ENCODE results near the gene DNHD1.

DNA sequence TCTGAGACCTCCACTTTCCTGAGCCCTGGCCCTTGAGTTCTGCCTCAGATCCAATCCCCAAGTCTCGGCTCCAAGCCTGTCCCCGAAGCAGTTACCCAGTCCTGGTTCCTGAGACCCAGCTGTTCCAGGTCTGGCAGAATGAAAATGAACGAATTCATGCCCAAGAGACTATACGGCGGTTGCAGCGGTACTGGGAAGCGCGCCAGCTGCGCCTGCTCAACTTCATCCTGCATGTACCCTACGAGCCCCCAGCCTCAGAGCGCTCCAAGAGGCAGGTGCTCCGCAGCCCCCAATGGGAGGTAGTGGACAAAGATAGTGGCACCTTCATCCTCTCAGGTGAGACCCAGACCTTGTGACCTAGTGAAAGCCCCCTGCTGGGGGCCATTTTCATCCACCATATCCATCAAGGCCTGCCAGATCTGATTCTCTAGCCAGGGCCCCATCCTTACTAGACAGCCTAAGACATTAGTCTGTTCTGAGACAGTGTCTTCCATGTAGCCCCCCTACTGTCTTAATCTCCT lies 42.7 kb downstream of the DNHD1 start:
- TF ChIP-seq POLR2A (IDR thresholded peaks at IDR 0.05): no peak
- TF ChIP-seq, protein P1, sequence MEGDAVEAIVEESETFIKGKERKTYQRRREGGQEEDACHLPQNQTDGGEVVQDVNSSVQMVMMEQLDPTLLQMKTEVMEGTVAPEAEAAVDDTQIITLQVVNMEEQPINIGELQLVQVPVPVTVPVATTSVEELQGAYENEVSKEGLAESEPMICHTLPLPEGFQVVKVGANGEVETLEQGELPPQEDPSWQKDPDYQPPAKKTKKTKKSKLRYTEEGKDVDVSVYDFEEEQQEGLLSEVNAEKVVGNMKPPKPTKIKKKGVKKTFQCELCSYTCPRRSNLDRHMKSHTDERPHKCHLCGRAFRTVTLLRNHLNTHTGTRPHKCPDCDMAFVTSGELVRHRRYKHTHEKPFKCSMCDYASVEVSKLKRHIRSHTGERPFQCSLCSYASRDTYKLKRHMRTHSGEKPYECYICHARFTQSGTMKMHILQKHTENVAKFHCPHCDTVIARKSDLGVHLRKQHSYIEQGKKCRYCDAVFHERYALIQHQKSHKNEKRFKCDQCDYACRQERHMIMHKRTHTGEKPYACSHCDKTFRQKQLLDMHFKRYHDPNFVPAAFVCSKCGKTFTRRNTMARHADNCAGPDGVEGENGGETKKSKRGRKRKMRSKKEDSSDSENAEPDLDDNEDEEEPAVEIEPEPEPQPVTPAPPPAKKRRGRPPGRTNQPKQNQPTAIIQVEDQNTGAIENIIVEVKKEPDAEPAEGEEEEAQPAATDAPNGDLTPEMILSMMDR (IDR thresholded peaks at IDR 0.05 in 4 of 5, conservative IDR thresholded peaks at IDR 0.05 in 1 of 5): no peak
